GM12878 (cell line): ENCODE measurements around the gene MYO19. TPM values are rescaled to one million over a fixed set of nuclear protein-coding genes. Genes with fewer than 3 reads are reported as not detected.
A peak's percentile ranks its signal among the peaks of the same experiment; 100 is the strongest.

Experiments used
- BCL11A ChIP-seq: IDR thresholded peaks from 2 replicates; pipeline ENCODE4 v1.6.1; 2011; ENCODE audit warnings: low read depth, low read length
- BRCA1 ChIP-seq: IDR thresholded peaks from 2 replicates; pipeline ENCODE4 v1.6.1; 2011; ENCODE audit warnings: low read depth, low read length, improper control_type of control experiment
- CBX3 ChIP-seq: fragments of 200-600 bp; sonication (generic); IDR thresholded peaks from 2 replicates; pipeline ENCODE4 v1.6.1; 2016; ENCODE audit warnings: low read depth, borderline replicate concordance
- CBX5 ChIP-seq: sonication (generic); IDR thresholded peaks from 2 replicates; pipeline ENCODE4 v1.6.1; 2016; ENCODE audit warnings: low read depth, moderate library complexity, mild to moderate bottlenecking, inconsistent platforms
- CHD2 ChIP-seq: IDR thresholded peaks from 2 replicates; pipeline ENCODE4 v1.6.1; 2011; ENCODE audit warnings: low read depth, low read length, improper control_type of control experiment, borderline replicate concordance
- CREB1 ChIP-seq: IDR thresholded peaks from 2 replicates; pipeline ENCODE4 v1.6.1; 2012; ENCODE audit warnings: low read depth, mild to moderate bottlenecking, inconsistent platforms
- CREM ChIP-seq: IDR thresholded peaks from 2 replicates; pipeline ENCODE4 v1.6.1; 2014; ENCODE audit warnings: antibody characterized with exemption, low read depth
- DPF2 ChIP-seq: fragments of 450-650 bp; IDR thresholded peaks from 2 replicates; pipeline ENCODE4 v1.6.1; 2017; ENCODE audit warnings: mild to moderate bottlenecking
- E2F8 ChIP-seq: fragments of 450-650 bp; IDR thresholded peaks from 2 replicates; pipeline ENCODE4 v1.6.1; 2018; ENCODE audit warnings: mild to moderate bottlenecking, low read depth, moderate library complexity; ENCODE audit not compliant: partially characterized antibody
- FOXK2 ChIP-seq: fragments of 450-650 bp; IDR thresholded peaks from 2 replicates; pipeline ENCODE4 v1.6.1; 2017; ENCODE audit warnings: mild to moderate bottlenecking, moderate library complexity
- GATAD2B ChIP-seq: fragments of 450-650 bp; conservative IDR thresholded peaks from 2 replicates; pipeline ENCODE4 v1.6.1; 2017; ENCODE audit warnings: low read depth, mild to moderate bottlenecking, moderate library complexity
- MAX ChIP-seq: IDR thresholded peaks from 2 replicates; pipeline ENCODE4 v1.6.1; 2012; ENCODE audit warnings: low read depth, low read length, improper control_type of control experiment
- MYC ChIP-seq: IDR thresholded peaks from 2 replicates; pipeline ENCODE4 v1.6.1; 2011; ENCODE audit warnings: mild to moderate bottlenecking, low read length, moderate library complexity, inconsistent platforms; ENCODE audit not compliant: insufficient read depth, insufficient replicate concordance, insufficient read length, severe bottlenecking
- NFYB ChIP-seq: IDR thresholded peaks from 2 replicates; pipeline ENCODE4 v1.6.1; 2011; ENCODE audit warnings: low read depth, mild to moderate bottlenecking, low read length, improper control_type of control experiment, moderate library complexity; ENCODE audit not compliant: insufficient read depth
- RAD21 ChIP-seq: IDR thresholded peaks from 2 replicates; pipeline ENCODE4 v1.6.1; 2011; ENCODE audit warnings: mild to moderate bottlenecking, low read depth, low read length, moderate library complexity; ENCODE audit not compliant: insufficient read depth
- ZBTB40 ChIP-seq: fragments of 450-650 bp; IDR thresholded peaks from 2 replicates; pipeline ENCODE4 v1.6.1; 2016; ENCODE audit warnings: mild to moderate bottlenecking, moderate library complexity, borderline replicate concordance
- ZNF207 ChIP-seq: fragments of 450-650 bp; IDR thresholded peaks from 2 replicates; pipeline ENCODE4 v1.6.1; 2014; ENCODE audit warnings: antibody characterized with exemption, mild to moderate bottlenecking, borderline replicate concordance
- ZNF592 ChIP-seq: fragments of 450-650 bp; IDR thresholded peaks from 2 replicates; pipeline ENCODE4 v1.6.1; 2017; ENCODE audit warnings: mild to moderate bottlenecking, moderate library complexity
- polyA plus RNA-seq, 11 experiments: library from polyadenylated mRNA; depleted of rRNA in 4 of 11; unstranded in 6 of 11; stranded (reverse) in 5 of 11; fragments of >200 nt; fragmentation: Nextera tagmentation in 4 of 11; fragmentation: Illumina TruSeq in 1 of 11; extraction: Ambion mirVana in 4 of 11; extraction: Trizol in 1 of 11; gene quantifications; 1 replicate in 1 of 11; 2 replicates in 10 of 11; pipeline versions ENCODE4 v1.2.1 to v1.2.3, GENCODE V29; 2011 to 2016; ENCODE audit warnings: inconsistent platforms in 2 of 11, missing spikeins in 2 of 11, low read depth in 1 of 11
- total RNA-seq, 4 experiments: library from RNA; depleted of rRNA in 3 of 4; stranded (reverse); fragments of >200 nt in 3 of 4; fragmentation: Illumina TruSeq in 1 of 4; extraction: Trizol in 1 of 4; gene quantifications; 2 replicates each; pipeline versions ENCODE4 v1.2.1 to v1.2.3, GENCODE V29; 2013 to 2021

The MYO19 gene
- total and polyA plus RNA-seq, 10 of the 15 experiments (the other 5 are each of a cell fraction or from before 2014, with no cell fraction given): 11.4 to 103 (median 67.1) TPM

- TF ChIP-seq MAX (peak; percentile 97), GATAD2B (peak; percentile 97), BRCA1 (peak; percentile 84), ZNF592 (no peak), FOXK2 (0 out of 2 replicates have a peak, but pooled peaks have one; percentile 32), BCL11A (no peak), CHD2 (peak; percentile 99), ZBTB40 (peak; percentile 91), E2F8 (peak; percentile 61), DPF2 (peak; percentile 72), CBX3 (no peak), NFYB (peak; percentile 38; the same call in 1 of the 2 replicates), RAD21 (no peak), CBX5 (peak; percentile 41; the same call in 1 of the 2 replicates), CREB1 (peak; percentile 69), MYC (peak; percentile 99), CREM (peak; percentile 64), ZNF207 (peak; percentile 18; the same call in 1 of the 2 replicates)
These were observed at the start of gene MYO19, which contains the start of gene PIGW (continued) for GRCh38 chr17:36534840-36535668.
